Psoas muscle (tissue), 8 donors: ENCODE measurements around the gene KCNMB1. TPM values are rescaled to one million over a fixed set of nuclear protein-coding genes. Genes with fewer than 3 reads are reported as not detected.

Source experiments
- ATAC-seq, 4 donors: fragments of 200-7000 bp; cut with Tn5 transposase; one replicate each; pipeline ENCODE4 v1.9.1; 2020; ENCODE audit warnings: moderate library complexity in 3 of 4, mild to moderate bottlenecking in 2 of 4
- DNase-seq, 2 donors: peaks; one replicate each; pipeline ENCODE4 v3.0.0-alpha.2; 2020
- H3K27ac ChIP-seq: fragments of 200-600 bp; one replicate; pipeline ENCODE4 v1.8.0; 2022
- H3K27me3 ChIP-seq, 3 donors: fragments of 200-600 bp in 1 of 3; one replicate each; pipeline versions ENCODE4 v1.6.1 to v1.8.0; 2013 to 2022; ENCODE audit warnings: low read length in 2 of 3, mild to moderate bottlenecking in 2 of 3, moderate library complexity in 1 of 3; ENCODE audit not compliant: insufficient read depth in 3 of 3
- H3K36me3 ChIP-seq, 2 donors: fragments of 200-600 bp in 1 of 2; one replicate each; pipeline versions ENCODE4 v1.6.1 to v1.8.0; 2013 to 2022; ENCODE audit warnings: low read depth in 1 of 2, mild to moderate bottlenecking in 1 of 2, moderate library complexity in 1 of 2; ENCODE audit not compliant: insufficient read depth in 1 of 2
- H3K4me1 ChIP-seq: fragments of 200-600 bp; one replicate; pipeline ENCODE4 v1.8.0; 2022
- H3K4me3 ChIP-seq: fragments of 200-600 bp; one replicate; pipeline ENCODE4 v1.8.0; 2022; ENCODE audit warnings: mild to moderate bottlenecking
- H3K9me3 ChIP-seq: fragments of 200-600 bp; one replicate; pipeline ENCODE4 v1.8.0; 2022
- WGBS, 3 donors: extraction: QIAGEN DNeasy Blood & Tissue Kit; methylation state at CpG; one replicate each; pipeline versions ENCODE4 v1.1.6 to v1.1.7; 2013; 5-methylcytosine and 5-hydroxymethylcytosine counted together
- intact Hi-C, 2 donors: fragments of 100-400 bp; cut with DNase I; formaldehyde crosslinking; loops; one replicate each; pipeline versions ENCODE4 v1.11.0 to v1.14.2; 2022
- polyA plus RNA-seq, 3 donors: library from polyadenylated mRNA; stranded (reverse); fragments of 200-250 nt; gene quantifications; one replicate each; pipeline ENCODE4 v1.2.3, GENCODE V29; 2013
- total RNA-seq, 4 donors: library from RNA; stranded (reverse); fragmentation: NEBNext Ultra II Directional in 2 of 4; extraction: Animal tissue kit (Norgen Biotek cat#: 25700) in 2 of 4; gene quantifications; one replicate each; pipeline versions ENCODE4 v1.2.1 to v1.2.4, GENCODE V29; 2021 to 2023
- TF ChIP-seq, protein P1 (sequence below): fragments of 200-600 bp; IDR thresholded peaks from one replicate; pipeline ENCODE4 v1.8.0; 2022; ENCODE audit warnings: antibody characterized with exemption
- donor health status: healthy with polysubstance abuse.
- donor health status: DM: no; HTN: no; CAD: no; lungs with moderate emphysema.
- donor health status: Bipolar disorder and iron deficiency.
- donor health status: healthy.
- donor health status: DM: yes; HTN: yes; CAD: no.
- donor health status: DM: no; HTN: no; CAD: no.
- donor health status: DM: no; HTN: no; CAD: no.
- donor health status: DM: yes; HTN: yes; CAD: no.

KCNMB1 gene
- total and polyA plus RNA-seq, 7 donors = 0.12 to 0.42 (median 0.25) TPM

DNA sequence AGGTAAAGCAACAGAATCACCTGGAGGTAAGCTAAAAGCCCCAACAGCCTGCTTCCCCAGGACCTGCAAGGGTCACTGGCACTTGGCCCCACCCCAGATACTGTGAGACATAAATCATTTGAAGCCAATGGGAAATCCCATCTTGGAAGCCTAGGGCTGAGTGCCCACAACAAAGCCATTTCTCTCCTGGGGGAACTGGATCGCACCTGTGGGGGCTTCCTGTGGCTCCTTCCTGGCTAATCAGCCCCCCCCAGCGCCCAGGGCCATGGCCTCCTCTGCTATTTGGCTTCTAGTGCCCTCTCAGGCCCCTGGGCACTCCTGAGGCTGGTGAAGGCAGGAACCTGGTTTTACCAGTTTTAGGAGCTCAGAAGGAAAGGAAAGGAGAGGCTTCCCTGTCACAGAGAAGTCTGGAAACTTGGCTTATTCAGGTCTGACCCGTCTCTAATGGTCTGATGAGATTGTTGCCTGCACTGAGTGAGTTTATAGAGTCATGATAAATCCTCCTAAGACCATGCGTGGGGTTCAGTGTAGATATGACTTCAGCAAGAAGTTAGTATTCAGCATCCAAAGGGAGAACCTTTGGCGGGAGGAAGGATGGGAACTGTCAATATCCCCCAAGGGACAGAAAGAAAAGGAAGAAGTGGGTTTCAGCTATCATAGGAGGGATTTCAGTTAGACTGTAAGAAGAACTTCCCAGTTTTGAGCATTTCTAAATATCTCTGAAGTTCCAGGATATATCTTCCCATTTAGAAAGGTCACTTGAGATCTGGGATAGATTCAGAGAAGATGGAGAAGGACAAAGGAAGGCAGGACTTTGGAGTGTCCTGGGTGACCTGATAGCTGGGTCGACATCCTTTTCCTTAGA lies 1.2 kb downstream of the KCNMB1 start:
- Histone ChIP-seq H3K27me3 (no peaks in the 10 kb centered on the region), H3K9me3 (no peaks in the 10 kb centered on the region), H3K36me3 (no peaks in the 10 kb centered on the region), H3K4me3 (peak overlapping the region; percentile 38), H3K27ac (no peak overlapping the region), H3K4me1 (no peaks in the 10 kb centered on the region)
- WGBS, 3 donors = 72 to 79% (median 75%) methylated on average over 6 of the region's 6 CpGs
- DNase-seq (no peak), ATAC-seq (no peak)
- TF ChIP-seq, protein P1, sequence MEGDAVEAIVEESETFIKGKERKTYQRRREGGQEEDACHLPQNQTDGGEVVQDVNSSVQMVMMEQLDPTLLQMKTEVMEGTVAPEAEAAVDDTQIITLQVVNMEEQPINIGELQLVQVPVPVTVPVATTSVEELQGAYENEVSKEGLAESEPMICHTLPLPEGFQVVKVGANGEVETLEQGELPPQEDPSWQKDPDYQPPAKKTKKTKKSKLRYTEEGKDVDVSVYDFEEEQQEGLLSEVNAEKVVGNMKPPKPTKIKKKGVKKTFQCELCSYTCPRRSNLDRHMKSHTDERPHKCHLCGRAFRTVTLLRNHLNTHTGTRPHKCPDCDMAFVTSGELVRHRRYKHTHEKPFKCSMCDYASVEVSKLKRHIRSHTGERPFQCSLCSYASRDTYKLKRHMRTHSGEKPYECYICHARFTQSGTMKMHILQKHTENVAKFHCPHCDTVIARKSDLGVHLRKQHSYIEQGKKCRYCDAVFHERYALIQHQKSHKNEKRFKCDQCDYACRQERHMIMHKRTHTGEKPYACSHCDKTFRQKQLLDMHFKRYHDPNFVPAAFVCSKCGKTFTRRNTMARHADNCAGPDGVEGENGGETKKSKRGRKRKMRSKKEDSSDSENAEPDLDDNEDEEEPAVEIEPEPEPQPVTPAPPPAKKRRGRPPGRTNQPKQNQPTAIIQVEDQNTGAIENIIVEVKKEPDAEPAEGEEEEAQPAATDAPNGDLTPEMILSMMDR = no peak
- intact Hi-C loops = no loop called here

DNA sequence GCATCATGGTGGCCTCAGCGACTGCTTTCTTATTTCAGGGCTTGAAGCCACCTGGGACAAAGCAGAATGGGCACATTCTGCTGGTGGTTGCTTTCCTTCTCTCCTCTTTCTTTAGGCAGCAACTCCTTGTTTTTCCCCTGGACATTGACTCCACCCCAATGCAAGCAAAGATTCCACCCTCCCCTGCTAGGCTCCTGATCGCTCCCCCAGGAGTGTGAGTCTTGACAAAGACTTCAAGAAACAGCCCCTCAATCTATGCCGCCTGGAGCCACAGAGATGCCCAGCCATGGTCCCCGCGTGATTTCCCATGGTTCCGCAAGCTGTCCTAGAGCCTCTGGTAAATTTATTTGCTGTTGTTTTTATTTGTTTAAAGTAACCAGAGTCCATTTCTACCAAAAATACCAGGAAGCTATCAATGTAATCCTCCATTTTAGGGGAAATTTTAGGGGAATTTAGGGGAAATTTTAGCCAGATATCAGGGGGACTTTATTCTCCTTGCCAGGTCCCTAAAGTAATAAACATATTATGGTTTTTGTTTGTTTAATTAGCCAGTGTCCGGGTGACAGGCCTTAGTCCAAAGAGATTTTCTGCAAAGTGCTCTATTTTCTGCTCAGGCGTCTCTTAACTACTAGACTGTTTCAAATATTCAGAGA lies 2.3 kb downstream of the KCNMB1 start:
- intact Hi-C loops = no loop called here
- ATAC-seq (no peak), DNase-seq (no peak)
- no peak overlapping the region for H3K4me3 ChIP-seq
- no peaks in the 10 kb centered on the region for H3K36me3 ChIP-seq
- H3K27me3 ChIP-seq = no peaks in the 10 kb centered on the region
- 82 to 86% (median 85%) methylated on average over 8 of the region's 8 CpGs for WGBS, 3 donors
- TF ChIP-seq, protein P1 = no peak
- no peak overlapping the region for H3K27ac ChIP-seq
- no peaks in the 10 kb centered on the region for H3K9me3 ChIP-seq
- H3K4me1 ChIP-seq = no peaks in the 10 kb centered on the region

DNA sequence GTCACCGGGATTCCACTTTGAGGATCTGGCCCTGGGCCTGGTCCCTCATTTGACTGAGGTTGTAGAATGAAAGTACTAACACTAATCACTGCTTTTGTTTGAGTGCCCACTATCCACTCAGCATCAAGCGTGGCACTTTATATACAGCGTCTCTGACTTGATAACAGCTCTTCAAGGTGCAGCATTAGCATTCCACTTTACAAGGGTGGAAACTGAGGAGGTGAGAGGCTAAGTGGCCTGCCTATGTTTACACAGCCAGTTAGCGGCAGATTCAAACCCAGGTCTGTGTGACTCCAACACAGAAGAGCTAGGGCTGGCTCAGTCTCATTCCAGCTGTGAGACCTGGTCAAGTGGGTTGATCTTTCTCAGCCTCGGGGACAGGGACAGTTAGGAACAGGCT lies 5.9 kb downstream of the KCNMB1 start:
- no peaks in the 10 kb centered on the region for H3K27me3 ChIP-seq
- intact Hi-C loops = no loop called here
- DNase-seq (no peak), ATAC-seq (no peak)
- H3K27ac ChIP-seq = no peak overlapping the region
- H3K4me3 ChIP-seq = no peak overlapping the region
- H3K4me1 ChIP-seq = no peaks in the 10 kb centered on the region
- WGBS, 3 donors = 89 to 93% (median 89%) methylated on average over 5 of the region's 5 CpGs
- H3K36me3 ChIP-seq = no peaks in the 10 kb centered on the region
- TF ChIP-seq, protein P1 = no peak
- no peaks in the 10 kb centered on the region for H3K9me3 ChIP-seq

DNA sequence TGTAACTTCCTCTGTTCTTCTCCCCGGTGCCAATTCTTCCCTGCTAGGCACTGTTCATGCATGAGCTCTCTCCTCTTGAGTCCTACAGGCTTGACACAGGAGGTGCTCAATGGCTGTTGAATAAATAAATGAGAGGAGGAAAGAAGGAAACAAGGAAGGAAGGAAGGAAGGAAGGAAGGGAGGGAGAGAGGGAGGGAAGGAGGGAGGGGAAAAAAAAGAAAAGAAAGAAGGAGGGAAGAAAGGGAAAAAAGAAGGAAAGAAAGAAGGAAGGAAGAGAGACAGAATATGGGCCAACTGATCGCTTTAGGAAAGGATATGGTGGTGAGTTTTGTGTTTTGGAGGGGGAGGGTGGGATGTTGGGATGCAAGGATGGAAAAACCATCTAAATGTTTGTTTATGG lies 6.4 kb downstream of the KCNMB1 start:
- no peak overlapping the region for H3K27ac ChIP-seq
- H3K9me3 ChIP-seq = no peaks in the 10 kb centered on the region
- TF ChIP-seq, protein P1 = no peak
- intact Hi-C loops = no loop called here
- H3K4me1 ChIP-seq = no peaks in the 10 kb centered on the region
- 77 to 79% (median 78%) methylated on average over 2 of the region's 2 CpGs for WGBS, 3 donors
- no peak overlapping the region for H3K4me3 ChIP-seq
- DNase-seq = no peak
- H3K36me3 ChIP-seq = no peaks in the 10 kb centered on the region
- no peaks in the 10 kb centered on the region for H3K27me3 ChIP-seq
- ATAC-seq = no peak
